HepG2 (cell line): ENCODE data around the gene UBE2QL1. TPM values are rescaled to one million over a fixed set of nuclear protein-coding genes. Genes with fewer than 3 reads are reported as not detected.

Source experiments
- ATAC-seq: fragments of 200-7000 bp; cut with Tn5 transposase; 3 replicates; pipeline ENCODE4 v1.9.1; 2020; ENCODE audit warnings: mild to moderate bottlenecking, moderate library complexity
- BruUV-seq: library from RNA; stranded (reverse); fragments of 400-500 nt; replicated peaks from 2 replicates; lab custom pipeline; 2021; lab: Mats Ljungman, UMichigan
- CTCF ChIA-PET: fragments of 300-600 bp; formaldehyde crosslinking; extraction: SDS; loops from one replicate; lab custom pipeline; 2021; ENCODE audit warnings: low total read pairs, inconsistent platforms, low intra/inter-chr PET ratio; lab: Yijun Ruan, JAX
- POLR2A ChIA-PET: fragments of 350-600 bp; sonication (Branson Sonifier 250); formaldehyde crosslinking; loops from one replicate; lab custom pipeline; 2020; ENCODE audit warnings: antibody characterized with exemption, inconsistent platforms; lab: Yijun Ruan, JAX
- DNase-seq: peaks from one replicate; pipeline ENCODE4 v3.0.0-alpha.2; 2015; ENCODE audit warnings: low spot score
- FAIRE-seq: peaks from 3 replicates; lab custom pipeline; 2011; peaks lifted over from hg19 to GRCh38; lab: Jason Lieb, UNC
- H2AFZ ChIP-seq: one replicate; pipeline ENCODE4 v1.6.1; 2011; ENCODE audit warnings: low read length, inconsistent platforms
- H3K27ac ChIP-seq: fragments of 300-600 bp; 3 replicates; pipeline ENCODE4 v1.8.0; 2011; ENCODE audit warnings: mixed run types, mild to moderate bottlenecking, mixed read lengths, low read length, inconsistent platforms; ENCODE audit not compliant: insufficient read depth; ENCODE audit errors: extremely low read length
- H3K27me3 ChIP-seq, 2 experiments: fragments of 200-600 bp in 1 of 2; 2 replicates in 1 of 2; 3 replicates in 1 of 2; pipeline versions ENCODE4 v1.6.0 to v1.8.0; 2011; ENCODE audit warnings: low read length in 2 of 2, mild to moderate bottlenecking in 2 of 2, moderate library complexity in 2 of 2, inconsistent platforms in 1 of 2; ENCODE audit not compliant: insufficient read depth in 2 of 2, control insufficient read depth in 1 of 2
- H3K36me3 ChIP-seq, 2 experiments: fragments of 200-600 bp in 1 of 2; replicated peaks in 1 of 2; 2 replicates in 1 of 2; 3 replicates in 1 of 2; pipeline versions ENCODE4 v1.5.1 to v1.8.0; 2011; ENCODE audit warnings: low read length in 2 of 2, inconsistent platforms in 1 of 2; ENCODE audit not compliant: insufficient read depth in 2 of 2, control insufficient read depth in 1 of 2
- H3K4me1 ChIP-seq: 2 replicates; pipeline ENCODE4 v1.5.1; 2012; ENCODE audit warnings: low read length, inconsistent platforms; ENCODE audit not compliant: insufficient read depth
- H3K4me2 ChIP-seq: 2 replicates; pipeline ENCODE4 v1.6.0; 2011; ENCODE audit warnings: low read depth, low read length, inconsistent platforms
- H3K4me3 ChIP-seq, 3 experiments: fragments of 200-600 bp in 1 of 3; sonication (generic), shearing (Covaris generic) in 1 of 3; replicated peaks in 1 of 3; 2 replicates each; pipeline ENCODE4 v1.5.1; 2011 to 2016; ENCODE audit warnings: low read length in 3 of 3, inconsistent platforms in 2 of 3, low read depth in 2 of 3, mild to moderate bottlenecking in 2 of 3, control low read depth in 1 of 3, mixed read lengths in 1 of 3; ENCODE audit not compliant: insufficient read depth in 1 of 3
- H3K79me2 ChIP-seq: one replicate; pipeline ENCODE4 v1.6.1; 2011; ENCODE audit warnings: low read length, inconsistent platforms; ENCODE audit not compliant: insufficient read depth
- H3K9ac ChIP-seq: 2 replicates; pipeline ENCODE4 v1.6.0; 2011; ENCODE audit warnings: mild to moderate bottlenecking, low read depth, low read length, inconsistent platforms; ENCODE audit not compliant: insufficient read depth
- H3K9me3 ChIP-seq: 2 replicates; pipeline ENCODE4 v1.5.1; 2012; ENCODE audit warnings: mild to moderate bottlenecking, low read length
- H4K20me1 ChIP-seq: 2 replicates; pipeline ENCODE4 v1.6.0; 2011; ENCODE audit warnings: inconsistent platforms, mild to moderate bottlenecking, low read length, moderate library complexity; ENCODE audit not compliant: insufficient read depth
- CTCF ChIP-seq: sonication (generic); formaldehyde crosslinking; IDR thresholded peaks from 2 replicates; pipeline ENCODE4 v1.5.0; 2020; ENCODE audit warnings: mild to moderate bottlenecking, missing genetic modification reagents, moderate library complexity
- DMAP1 ChIP-seq: IDR thresholded peaks from 2 replicates; pipeline ENCODE4 v1.6.1; 2016
- ELF1 ChIP-seq: sonication (generic); formaldehyde crosslinking; IDR thresholded peaks from 2 replicates; pipeline ENCODE4 v1.4.0; 2020; ENCODE audit warnings: missing genetic modification reagents
- FOXK2 ChIP-seq: fragments of 450-650 bp; IDR thresholded peaks from 2 replicates; pipeline ENCODE4 v1.6.1; 2016
- IRF1 ChIP-seq: sonication (generic); formaldehyde crosslinking; IDR thresholded peaks from 2 replicates; pipeline ENCODE4 v1.4.0; 2020; ENCODE audit warnings: low read depth, mild to moderate bottlenecking, missing genetic modification reagents
- KDM1A ChIP-seq: IDR thresholded peaks from 2 replicates; pipeline ENCODE4 v1.6.1; 2016; ENCODE audit warnings: missing compliant biosample characterization
- MED1 ChIP-seq: sonication (generic); formaldehyde crosslinking; IDR thresholded peaks from 2 replicates; pipeline ENCODE4 v1.4.0; 2020; ENCODE audit warnings: missing genetic modification reagents
- PHF5A ChIP-seq: IDR thresholded peaks from one replicate; pipeline ENCODE4 v1.6.1; 2018; ENCODE audit warnings: low read depth, missing genetic modification reagents; ENCODE audit not compliant: unreplicated experiment
- SMC3 ChIP-seq: IDR thresholded peaks from 2 replicates; pipeline ENCODE4 v1.6.1; 2011; ENCODE audit warnings: low read length, improper control_type of control experiment
- STAG1 ChIP-seq: sonication (generic); formaldehyde crosslinking; IDR thresholded peaks from 2 replicates; pipeline ENCODE4 v1.4.0; 2020; ENCODE audit warnings: missing genetic modification reagents
- ZFP91 ChIP-seq: sonication (generic); formaldehyde crosslinking; IDR thresholded peaks from 2 replicates; pipeline ENCODE4 v1.9.0; 2022; ENCODE audit warnings: missing genetic modification reagents, mild to moderate bottlenecking, borderline replicate concordance
- ZNF253 ChIP-seq: sonication (generic); formaldehyde crosslinking; IDR thresholded peaks from 2 replicates; pipeline ENCODE4 v1.8.0; 2022; ENCODE audit warnings: mild to moderate bottlenecking, missing genetic modification reagents, borderline replicate concordance
- ZNF513 ChIP-seq: sonication (generic); formaldehyde crosslinking; conservative IDR thresholded peaks from 2 replicates; pipeline ENCODE4 v1.5.0; 2020; ENCODE audit warnings: missing genetic modification reagents
- ZNF574 ChIP-seq: sonication (generic); formaldehyde crosslinking; IDR thresholded peaks from 2 replicates; pipeline ENCODE4 v1.4.0; 2020; ENCODE audit warnings: missing genetic modification reagents
- WGBS: methylation state at CpG from one replicate; pipeline ENCODE4 v1.1.6; 2017; ENCODE audit warnings: low lambda C conversion rate; 5-methylcytosine and 5-hydroxymethylcytosine counted together
- in situ Hi-C: cut with HindIII; loops from 2 replicates; pipeline ENCODE4 v1.10.0; 2017; ENCODE audit warnings: low pct_unique_long_range_greater_than_20kb; ENCODE audit not compliant: extremely low pct_ligation_motif_present
- intact Hi-C: fragments of 100-400 bp; cut with micrococcal nuclease; formaldehyde crosslinking; loops from one replicate; pipeline ENCODE4 v1.10.0; 2022; ENCODE audit not compliant: unreplicated experiment
- polyA plus RNA-seq, 8 experiments: library from polyadenylated mRNA; depleted of rRNA in 3 of 8; stranded (reverse) in 7 of 8; unstranded in 1 of 8; fragments of >200 nt; fragmentation: Illumina TruSeq in 4 of 8; extraction: Trizol in 4 of 8; gene quantifications; 2 replicates each; pipeline versions ENCODE4 v1.2.1 to v1.2.3, GENCODE V29; 2011 to 2016; ENCODE audit warnings: low read depth in 4 of 8, missing spikeins in 1 of 8, mixed read lengths in 1 of 8; ENCODE audit not compliant: insufficient read depth in 1 of 8
- total RNA-seq, 5 experiments: library from RNA; depleted of rRNA; stranded (reverse); fragments of >200 nt; fragmentation: Illumina TruSeq; extraction: Trizol; gene quantifications; 2 replicates each; pipeline ENCODE4 v1.2.3, GENCODE V29; 2016; ENCODE audit warnings: low read depth in 1 of 5

Gene UBE2QL1
- total and polyA plus RNA-seq, 2 of the 13 experiments (the other 11 are each of a cell fraction or from before 2014, with no cell fraction given) = not detected

- ChIA-PET POLR2A (no interaction called here), CTCF (interaction anchor here (1.2 kb wide), 1 partner anchor 234 kb away, joined by 5 read pairs; no protein-coding TSS in a partner anchor)
- Histone ChIP-seq H3K27me3 (peaks cover 1 to 13% of the 10 kb centered on the region in 2 experiments; a peak in 1 of 5 replicates), H2AFZ (no peak overlapping the region), H3K4me3 (no peak overlapping the region), H3K9ac (no peak overlapping the region), H3K27ac (no peak overlapping the region), H3K4me2 (no peak overlapping the region), H3K4me1 (no peaks in the 10 kb centered on the region), H3K36me3 (no peaks in the 10 kb centered on the region), H4K20me1 (no peaks in the 10 kb centered on the region), H3K79me2 (no peaks in the 10 kb centered on the region), H3K9me3 (no peaks in the 10 kb centered on the region)
- 62% methylated on average over 9 of the region's 9 CpGs for WGBS
- ATAC-seq = peak; percentile 83
- DNase-seq = peak; percentile 21
- in situ Hi-C loops (no loop called here), intact Hi-C loops (loop anchor here (1.0 kb wide), 1 partner anchor 234 kb away; no protein-coding TSS in a partner anchor)
- peak; percentile 52 for FAIRE-seq
- BruUV-seq = no TSS peak
- TF ChIP-seq ZNF513 (CRISPR knock-in tag) (no peak), STAG1 (CRISPR knock-in tag) (peak; percentile 64), DMAP1 (CRISPR knock-in tag) (no peak), KDM1A (CRISPR knock-in tag) (no peak), MED1 (CRISPR knock-in tag) (no peak), CTCF (peak; percentile 63), SMC3 (peak; percentile 62), IRF1 (CRISPR knock-in tag) (no peak), ZNF574 (no peak), ZFP91 (CRISPR knock-in tag) (no peak), FOXK2 (no peak), PHF5A (CRISPR knock-in tag) (no peak), ELF1 (no peak), ZNF253 (CRISPR knock-in tag) (no peak)
These were observed 77.3 kb downstream of the UBE2QL1 start for GRCh38 chr5:6525910-6526309.
